ENCODE measurements around the gene TFEB.

TFEB gene

DNA sequence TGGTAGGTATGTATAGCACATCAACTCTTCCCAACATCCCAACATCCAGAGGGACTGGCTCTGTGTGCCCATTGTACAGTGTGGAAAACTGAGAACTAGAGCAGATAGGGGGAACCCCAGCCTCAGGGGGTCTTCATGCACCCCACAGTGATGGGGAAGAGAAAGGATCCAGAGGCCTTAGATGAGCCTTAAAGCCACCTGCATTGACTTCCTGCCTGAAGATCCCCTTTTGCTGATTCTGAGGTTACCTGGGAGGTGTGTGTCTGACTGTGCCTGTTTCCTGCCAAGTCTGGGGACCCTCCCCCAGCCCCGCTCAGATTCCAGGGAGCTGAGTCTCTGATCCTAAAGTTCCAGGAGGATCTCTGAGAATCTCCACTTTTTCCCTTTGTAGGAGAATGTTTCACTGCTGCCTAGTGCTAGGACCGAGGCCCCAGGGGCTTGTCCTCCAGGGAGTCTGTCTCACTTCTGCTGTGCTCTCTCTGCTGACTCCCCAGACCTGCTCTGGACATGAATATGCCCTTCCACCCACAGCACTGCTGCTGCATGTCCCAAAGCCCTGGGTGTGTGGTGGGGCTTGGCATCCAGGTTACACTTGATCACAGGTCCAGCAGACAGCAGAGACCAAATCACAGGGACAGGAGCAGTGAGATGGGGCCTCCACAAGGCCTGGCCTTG, 24.6 kb upstream of the TFEB start:
- Histone ChIP-seq H3K27me3 (ENCODE audit: control insufficient read depth in 1 of 2, insufficient read depth in 2 of 2, low read length in 2 of 2) (no peaks in the 10 kb centered on the region), H3K9me3 (ENCODE audit: control insufficient read depth in 2 of 2, low read length in 2 of 2) (no peaks in the 10 kb centered on the region), H3K9ac (ENCODE audit: low read length in 2 of 2) (no peak overlapping the region), H3K36me3 (ENCODE audit: control insufficient read depth in 2 of 2, insufficient read depth in 2 of 2, low read length in 2 of 2) (no peaks in the 10 kb centered on the region), H3K27ac (ENCODE audit: low read length) (no peak overlapping the region), H3K4me1 (ENCODE audit: control insufficient read depth, insufficient read depth, low read length) (no peaks in the 10 kb centered on the region), H3K4me3 (ENCODE audit: low read length in 2 of 2) (no peak overlapping the region)

DNA sequence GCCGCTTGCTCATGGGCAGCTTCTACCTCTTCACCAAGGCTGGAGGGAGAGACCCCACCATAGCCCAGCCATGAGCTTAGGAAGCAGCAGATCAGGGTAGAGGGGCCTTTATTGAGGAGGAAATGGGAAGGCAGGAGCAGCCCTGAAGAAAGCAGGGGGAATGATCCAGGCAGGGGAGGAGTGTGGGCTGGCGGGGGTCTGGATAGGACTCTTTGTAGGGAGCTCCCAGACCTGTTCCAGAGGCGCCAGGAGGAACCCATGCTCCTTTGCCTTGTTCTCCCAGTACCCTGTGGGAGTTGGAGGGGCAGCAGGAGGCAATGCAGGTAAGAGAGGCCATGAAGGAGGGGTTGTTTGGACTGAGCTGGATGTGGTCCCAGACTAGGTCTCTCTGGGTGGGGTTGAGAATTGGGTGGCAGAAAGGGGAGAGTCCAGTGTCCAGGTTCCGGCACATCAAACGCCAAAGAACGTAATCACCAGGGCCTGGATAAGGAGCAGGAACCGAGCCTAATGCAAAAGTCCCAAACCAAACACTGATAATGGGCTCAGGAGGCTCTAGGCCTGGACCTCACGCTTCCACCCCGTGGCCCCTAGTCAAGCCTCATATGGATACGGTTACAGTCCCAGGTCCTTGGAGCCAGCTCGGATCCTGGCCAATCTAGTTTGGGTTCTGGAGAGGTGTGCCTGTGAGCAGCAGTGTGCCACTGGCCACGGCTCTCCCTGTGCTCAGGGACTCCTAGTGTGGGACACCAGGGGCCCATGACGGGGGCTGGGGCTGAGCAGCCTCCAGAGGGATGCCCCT, 23.9 kb upstream of the TFEB start:
- H3K36me3 ChIP-seq (ENCODE audit: control insufficient read depth in 2 of 2, insufficient read depth in 2 of 2, low read length in 2 of 2) = no peaks in the 10 kb centered on the region
- no peaks in the 10 kb centered on the region for H3K27me3 ChIP-seq (ENCODE audit: control insufficient read depth in 1 of 2, insufficient read depth in 2 of 2, low read length in 2 of 2)
- no peaks in the 10 kb centered on the region for H3K9me3 ChIP-seq (ENCODE audit: control insufficient read depth in 2 of 2, low read length in 2 of 2)
- no peaks in the 10 kb centered on the region for H3K4me1 ChIP-seq (ENCODE audit: control insufficient read depth, insufficient read depth, low read length)
- H3K27ac ChIP-seq (ENCODE audit: low read length) = no peak overlapping the region
- H3K4me3 ChIP-seq (ENCODE audit: low read length in 2 of 2) = no peak overlapping the region
- H3K9ac ChIP-seq (ENCODE audit: low read length in 2 of 2) = no peak overlapping the region

DNA sequence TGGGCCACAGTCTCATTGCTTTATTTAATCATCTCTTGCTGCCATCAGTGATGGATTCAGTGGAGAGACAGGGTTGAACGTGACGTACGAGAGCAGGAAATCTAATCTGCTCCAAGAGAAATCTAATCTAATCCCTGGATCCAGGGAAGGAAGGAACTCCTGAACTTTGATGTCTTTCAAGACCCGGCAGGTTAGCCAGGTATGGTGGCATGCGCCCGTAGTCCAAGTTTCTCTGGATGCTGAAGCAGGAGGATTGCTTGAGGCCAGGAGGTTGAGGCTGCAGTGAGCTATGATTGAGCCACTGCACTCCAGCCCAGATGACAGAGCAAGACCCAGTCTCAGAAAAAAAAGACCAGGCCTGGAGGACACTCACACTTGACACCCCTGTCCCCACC, 23.2 kb upstream of the TFEB start:
- Histone ChIP-seq H3K4me1 (ENCODE audit: control insufficient read depth, insufficient read depth, low read length) (no peaks in the 10 kb centered on the region), H3K36me3 (ENCODE audit: control insufficient read depth in 2 of 2, insufficient read depth in 2 of 2, low read length in 2 of 2) (no peaks in the 10 kb centered on the region), H3K27ac (ENCODE audit: low read length) (no peak overlapping the region), H3K27me3 (ENCODE audit: control insufficient read depth in 1 of 2, insufficient read depth in 2 of 2, low read length in 2 of 2) (no peaks in the 10 kb centered on the region), H3K9me3 (ENCODE audit: control insufficient read depth in 2 of 2, low read length in 2 of 2) (no peaks in the 10 kb centered on the region), H3K9ac (ENCODE audit: low read length in 2 of 2) (no peak overlapping the region), H3K4me3 (ENCODE audit: low read length in 2 of 2) (no peak overlapping the region)

DNA sequence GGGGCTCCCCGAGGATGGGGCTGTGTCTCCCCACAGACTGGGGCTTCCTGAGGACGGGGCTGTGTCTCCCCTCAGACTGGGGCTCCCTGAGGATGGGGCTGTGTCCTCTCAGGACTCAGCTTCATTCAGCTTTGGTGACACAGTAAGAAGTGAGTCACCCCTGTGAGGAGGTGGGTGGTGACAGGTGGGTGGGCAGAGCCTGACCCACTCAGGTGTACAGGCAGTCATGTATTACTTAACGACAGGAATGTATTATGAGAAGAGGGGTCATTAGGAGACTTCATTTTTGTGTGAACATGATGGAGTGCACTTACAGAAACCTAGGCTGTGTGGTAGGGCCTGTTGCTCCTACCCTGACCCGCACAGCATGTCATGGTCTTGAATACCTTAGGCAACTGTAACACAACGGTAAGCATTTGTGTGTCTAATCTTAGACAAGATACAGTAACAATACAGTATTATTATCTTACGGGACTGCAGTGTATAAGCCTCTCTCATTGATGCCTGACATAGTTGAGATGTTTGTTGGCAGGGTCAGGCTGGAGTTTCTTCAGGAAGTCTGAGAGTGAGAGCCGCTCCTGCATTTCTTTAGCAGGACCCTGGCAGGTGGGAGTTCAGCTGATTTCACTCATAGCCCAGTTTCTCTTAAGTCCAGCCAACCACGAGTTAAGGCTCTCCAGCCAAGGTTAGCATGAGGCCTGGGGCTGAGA, 22.7 kb upstream of the TFEB start:
- Histone ChIP-seq H3K4me1 (ENCODE audit: control insufficient read depth, insufficient read depth, low read length) (no peaks in the 10 kb centered on the region), H3K4me3 (ENCODE audit: low read length in 2 of 2) (no peak overlapping the region), H3K9ac (ENCODE audit: low read length in 2 of 2) (no peak overlapping the region), H3K36me3 (ENCODE audit: control insufficient read depth in 2 of 2, insufficient read depth in 2 of 2, low read length in 2 of 2) (no peaks in the 10 kb centered on the region), H3K27me3 (ENCODE audit: control insufficient read depth in 1 of 2, insufficient read depth in 2 of 2, low read length in 2 of 2) (no peaks in the 10 kb centered on the region), H3K9me3 (ENCODE audit: control insufficient read depth in 2 of 2, low read length in 2 of 2) (no peaks in the 10 kb centered on the region), H3K27ac (ENCODE audit: low read length) (no peak overlapping the region)

DNA sequence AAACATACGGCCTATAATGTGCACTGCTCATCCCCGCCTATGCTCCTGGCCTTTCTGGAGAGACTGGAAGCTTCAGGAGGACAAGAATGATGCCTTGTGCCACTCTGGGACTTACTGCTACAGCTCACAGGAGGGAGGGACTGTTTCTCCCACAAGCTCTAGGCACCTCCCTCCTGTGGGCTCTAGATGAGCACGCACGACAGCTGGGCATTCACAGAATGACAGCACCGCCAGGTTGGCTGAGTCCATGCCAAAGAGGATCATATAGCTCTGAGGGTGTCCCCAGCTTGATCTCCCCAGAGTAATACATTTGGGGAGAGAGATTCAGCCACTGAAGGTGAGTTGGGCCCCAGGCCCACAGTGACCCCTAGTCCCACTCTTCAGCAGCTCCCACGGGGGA, 21.9 kb upstream of the TFEB start:
- H3K4me3 ChIP-seq (ENCODE audit: low read length in 2 of 2) = no peak overlapping the region
- no peaks in the 10 kb centered on the region for H3K27me3 ChIP-seq (ENCODE audit: control insufficient read depth in 1 of 2, insufficient read depth in 2 of 2, low read length in 2 of 2)
- H3K27ac ChIP-seq (ENCODE audit: low read length) = no peak overlapping the region
- no peaks in the 10 kb centered on the region for H3K9me3 ChIP-seq (ENCODE audit: control insufficient read depth in 2 of 2, low read length in 2 of 2)
- no peaks in the 10 kb centered on the region for H3K4me1 ChIP-seq (ENCODE audit: control insufficient read depth, insufficient read depth, low read length)
- H3K36me3 ChIP-seq (ENCODE audit: control insufficient read depth in 2 of 2, insufficient read depth in 2 of 2, low read length in 2 of 2) = no peaks in the 10 kb centered on the region
- no peak overlapping the region for H3K9ac ChIP-seq (ENCODE audit: low read length in 2 of 2)

DNA sequence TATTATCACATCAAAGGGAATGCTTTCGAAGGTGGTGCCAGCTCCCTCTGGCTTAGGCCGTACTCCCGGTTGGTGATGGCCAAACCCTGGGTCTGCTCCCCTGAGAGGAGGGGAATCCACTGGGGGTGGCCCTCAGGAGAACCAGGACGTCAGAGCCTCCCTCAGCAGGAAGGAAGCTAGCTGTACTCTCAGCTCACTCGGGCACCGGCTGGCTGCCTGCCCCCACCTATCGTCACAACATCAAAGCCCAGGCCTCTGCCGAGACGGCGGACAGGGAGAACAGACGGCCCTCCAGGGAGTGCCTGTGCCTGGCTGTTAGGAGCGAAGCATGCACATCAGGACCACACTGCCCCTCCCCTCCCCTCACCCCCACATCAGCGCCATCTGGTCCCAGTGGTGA, 20.9 kb upstream of the TFEB start:
- no peaks in the 10 kb centered on the region for H3K9me3 ChIP-seq (ENCODE audit: control insufficient read depth in 2 of 2, low read length in 2 of 2)
- no peak overlapping the region for H3K27ac ChIP-seq (ENCODE audit: low read length)
- no peaks in the 10 kb centered on the region for H3K36me3 ChIP-seq (ENCODE audit: control insufficient read depth in 2 of 2, insufficient read depth in 2 of 2, low read length in 2 of 2)
- no peaks in the 10 kb centered on the region for H3K27me3 ChIP-seq (ENCODE audit: control insufficient read depth in 1 of 2, insufficient read depth in 2 of 2, low read length in 2 of 2)
- no peaks in the 10 kb centered on the region for H3K4me1 ChIP-seq (ENCODE audit: control insufficient read depth, insufficient read depth, low read length)
- no peak overlapping the region for H3K9ac ChIP-seq (ENCODE audit: low read length in 2 of 2)
- no peak overlapping the region for H3K4me3 ChIP-seq (ENCODE audit: low read length in 2 of 2)

DNA sequence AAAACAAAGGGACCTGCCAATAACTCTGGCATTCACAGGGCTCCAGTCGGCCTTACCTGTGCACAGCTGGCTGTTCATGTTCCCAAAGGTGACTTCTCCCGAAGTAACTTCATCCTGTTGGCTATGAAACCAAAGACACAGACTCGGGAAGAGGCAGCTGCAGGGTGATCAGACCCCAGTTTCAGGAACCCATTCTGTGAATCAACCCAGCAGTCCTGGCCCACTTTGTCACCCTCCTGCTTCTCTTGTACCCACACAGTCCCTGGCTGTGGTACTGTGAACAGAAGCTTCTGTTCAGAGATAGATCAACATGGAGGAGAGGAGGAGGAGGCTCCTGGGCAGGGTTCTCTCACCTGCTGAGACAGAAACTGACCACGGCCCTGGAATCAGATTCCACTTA, 20.5 kb upstream of the TFEB start:
- H3K9me3 ChIP-seq (ENCODE audit: control insufficient read depth in 2 of 2, low read length in 2 of 2) = no peaks in the 10 kb centered on the region
- no peak overlapping the region for H3K4me3 ChIP-seq (ENCODE audit: low read length in 2 of 2)
- H3K4me1 ChIP-seq (ENCODE audit: control insufficient read depth, insufficient read depth, low read length) = no peaks in the 10 kb centered on the region
- H3K27me3 ChIP-seq (ENCODE audit: control insufficient read depth in 1 of 2, insufficient read depth in 2 of 2, low read length in 2 of 2) = no peaks in the 10 kb centered on the region
- H3K36me3 ChIP-seq (ENCODE audit: control insufficient read depth in 2 of 2, insufficient read depth in 2 of 2, low read length in 2 of 2) = no peaks in the 10 kb centered on the region
- no peak overlapping the region for H3K27ac ChIP-seq (ENCODE audit: low read length)
- H3K9ac ChIP-seq (ENCODE audit: low read length in 2 of 2) = no peak overlapping the region

DNA sequence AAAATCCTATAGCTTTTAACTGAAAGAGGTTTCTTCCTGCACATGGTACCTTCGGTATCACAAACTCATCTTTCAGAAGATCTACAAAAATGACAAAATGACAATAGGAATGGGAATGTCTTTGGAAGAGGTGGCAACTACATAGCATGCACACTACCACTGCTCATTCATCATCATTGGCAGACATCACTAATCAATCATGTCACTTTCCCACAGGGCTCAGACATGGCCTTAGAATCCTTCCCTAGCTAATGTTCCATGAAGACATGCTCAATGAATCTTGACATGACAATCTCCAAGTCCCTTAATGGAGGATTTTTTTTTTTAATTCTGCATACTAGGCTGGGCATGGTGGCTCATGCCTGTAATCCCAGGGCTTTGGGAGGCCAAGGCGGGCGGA, 15.0 kb upstream of the TFEB start:
- Histone ChIP-seq H3K9ac (ENCODE audit: low read length in 2 of 2) (no peak overlapping the region), H3K4me1 (ENCODE audit: control insufficient read depth, insufficient read depth, low read length) (no peaks in the 10 kb centered on the region), H3K9me3 (ENCODE audit: control insufficient read depth in 2 of 2, low read length in 2 of 2) (no peaks in the 10 kb centered on the region), H3K4me3 (ENCODE audit: low read length in 2 of 2) (no peak overlapping the region), H3K27ac (ENCODE audit: low read length) (no peak overlapping the region), H3K27me3 (ENCODE audit: control insufficient read depth in 1 of 2, insufficient read depth in 2 of 2, low read length in 2 of 2) (no peaks in the 10 kb centered on the region), H3K36me3 (ENCODE audit: control insufficient read depth in 2 of 2, insufficient read depth in 2 of 2, low read length in 2 of 2) (no peaks in the 10 kb centered on the region)

DNA sequence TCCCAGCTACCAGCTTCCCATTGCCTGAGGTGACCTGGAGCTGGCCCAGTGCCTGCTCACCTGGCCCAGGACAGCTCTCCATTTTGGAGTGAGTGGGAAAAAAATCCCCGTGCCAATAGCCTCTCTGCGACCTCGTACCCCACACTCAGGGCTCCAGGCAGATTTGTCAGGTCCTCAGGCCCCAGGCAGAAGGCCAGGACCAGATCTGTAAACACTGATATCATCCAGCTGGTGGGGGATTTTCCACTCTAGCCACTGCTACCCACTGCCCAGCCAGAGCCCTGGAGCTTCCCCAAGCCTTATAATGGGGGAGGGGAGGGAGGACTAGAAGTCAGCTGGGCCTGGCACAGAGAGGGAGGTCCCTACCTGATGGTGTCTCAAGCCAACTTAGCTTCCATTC, 13.1 kb upstream of the TFEB start:
- no peaks in the 10 kb centered on the region for H3K27me3 ChIP-seq (ENCODE audit: control insufficient read depth in 1 of 2, insufficient read depth in 2 of 2, low read length in 2 of 2)
- H3K4me3 ChIP-seq (ENCODE audit: low read length in 2 of 2) = no peak overlapping the region
- H3K36me3 ChIP-seq (ENCODE audit: control insufficient read depth in 2 of 2, insufficient read depth in 2 of 2, low read length in 2 of 2) = no peaks in the 10 kb centered on the region
- H3K27ac ChIP-seq (ENCODE audit: low read length) = no peak overlapping the region
- H3K9ac ChIP-seq (ENCODE audit: low read length in 2 of 2) = no peak overlapping the region
- H3K4me1 ChIP-seq (ENCODE audit: control insufficient read depth, insufficient read depth, low read length) = no peaks in the 10 kb centered on the region
- no peaks in the 10 kb centered on the region for H3K9me3 ChIP-seq (ENCODE audit: control insufficient read depth in 2 of 2, low read length in 2 of 2)

DNA sequence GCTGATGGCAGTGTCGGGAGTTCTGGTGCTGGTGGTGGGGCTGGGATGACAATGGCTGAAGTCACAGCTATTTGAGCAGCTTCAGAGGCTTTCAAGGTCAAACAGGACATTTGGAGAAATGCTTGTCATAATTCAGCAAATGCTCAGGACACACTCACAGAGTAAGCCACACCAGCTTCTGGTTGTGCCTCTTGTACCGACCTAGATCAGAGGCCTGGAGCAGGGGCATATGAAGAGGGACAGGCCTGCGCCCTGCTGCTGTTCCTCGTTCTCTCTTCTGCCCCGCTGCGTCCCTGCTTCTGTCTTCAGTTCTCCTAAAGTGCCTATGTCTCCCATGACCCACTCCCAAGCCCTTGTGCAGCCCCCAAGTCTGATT, 12.7 kb upstream of the TFEB start:
- Histone ChIP-seq H3K27ac (ENCODE audit: low read length) (no peak overlapping the region), H3K36me3 (ENCODE audit: control insufficient read depth in 2 of 2, insufficient read depth in 2 of 2, low read length in 2 of 2) (no peaks in the 10 kb centered on the region), H3K4me1 (ENCODE audit: control insufficient read depth, insufficient read depth, low read length) (no peaks in the 10 kb centered on the region), H3K9ac (ENCODE audit: low read length in 2 of 2) (no peak overlapping the region), H3K27me3 (ENCODE audit: control insufficient read depth in 1 of 2, insufficient read depth in 2 of 2, low read length in 2 of 2) (no peaks in the 10 kb centered on the region), H3K4me3 (ENCODE audit: low read length in 2 of 2) (no peak overlapping the region), H3K9me3 (ENCODE audit: control insufficient read depth in 2 of 2, low read length in 2 of 2) (no peaks in the 10 kb centered on the region)

All from stomach smooth muscle (tissue), 2 donors.